HG03108 (cell line): ENCODE results near the gene LPA.

Experiments used
- ATAC-seq: cut with Tn5 transposase; IDR thresholded peaks from one replicate; pipeline ENCODE4 v1.9.1; 2021; ENCODE audit warnings: moderate library complexity; ENCODE audit not compliant: unreplicated experiment

The LPA gene

GRCh38 chr6:160519133-160519532, 144.9 kb downstream of the LPA start:
- no peak for ATAC-seq

DNA sequence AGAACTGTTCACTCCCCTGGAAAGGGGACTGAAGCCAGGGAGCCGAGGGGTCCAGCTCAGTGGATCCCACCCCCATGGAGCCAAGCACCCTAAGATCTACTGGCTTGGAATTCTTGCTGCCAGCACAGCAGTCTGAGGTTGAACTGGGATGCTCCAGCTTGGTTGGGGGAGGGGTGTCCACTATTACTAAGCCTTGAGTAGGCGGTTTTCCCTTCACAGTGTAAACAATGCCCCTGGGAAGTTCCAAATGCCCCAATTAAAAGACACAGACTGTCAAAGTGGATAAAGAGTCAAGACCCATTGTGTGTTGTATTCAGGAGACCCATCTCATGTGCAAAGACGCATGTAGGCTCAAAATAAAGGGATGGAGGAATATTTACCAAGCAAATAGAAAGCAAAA, 150.2 kb downstream of the LPA start:
- no peak for ATAC-seq

DNA sequence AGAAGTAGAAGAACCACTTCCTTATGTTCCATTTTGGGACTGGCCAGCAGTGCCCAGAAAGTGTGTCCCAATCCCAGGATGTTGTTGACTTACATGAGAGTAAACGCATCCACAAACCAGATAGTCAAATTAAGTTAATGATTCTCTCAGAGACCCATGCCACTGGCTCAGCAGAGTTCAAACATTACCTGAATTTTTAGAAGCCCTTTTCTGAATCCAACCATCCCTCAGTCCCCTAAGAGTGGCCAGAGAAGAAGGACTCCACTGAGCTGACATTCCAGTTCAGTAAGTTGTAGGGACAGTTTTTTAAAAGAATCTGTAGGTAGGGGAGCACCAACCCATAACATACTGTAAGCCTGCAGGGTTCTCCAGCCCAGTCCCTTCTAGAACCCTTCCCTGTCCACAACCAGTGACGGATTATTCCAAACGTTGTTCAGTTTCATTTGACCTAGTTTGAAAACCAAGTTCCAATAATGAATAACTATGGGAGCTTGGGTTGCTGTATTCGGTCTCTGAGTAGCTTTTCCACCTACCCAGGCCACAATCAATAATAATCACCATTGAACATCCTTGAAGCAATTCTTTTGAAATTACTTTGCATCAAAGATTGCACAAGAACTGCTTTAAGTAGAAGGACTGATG, 153.0 kb downstream of the LPA start:
- no peak for ATAC-seq

DNA sequence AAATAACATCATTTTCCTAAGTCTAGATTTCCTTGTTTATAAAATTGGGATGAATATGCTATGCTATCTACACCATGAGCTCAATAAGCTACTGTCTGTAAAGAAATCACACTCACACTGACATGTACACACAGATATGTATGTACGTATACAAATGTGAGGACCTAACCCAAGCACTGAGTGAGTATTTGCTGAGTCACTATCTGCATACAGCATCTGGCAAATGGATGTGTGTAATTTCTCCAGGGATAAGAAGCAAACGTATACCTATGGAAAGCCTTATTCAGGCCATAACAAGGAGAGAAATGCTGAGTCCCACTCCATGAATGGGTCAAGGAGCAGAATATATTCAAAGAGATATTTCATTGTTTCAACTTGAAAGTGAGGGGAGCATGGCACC, 153.9 kb downstream of the LPA start:
- ATAC-seq, result no peak

DNA sequence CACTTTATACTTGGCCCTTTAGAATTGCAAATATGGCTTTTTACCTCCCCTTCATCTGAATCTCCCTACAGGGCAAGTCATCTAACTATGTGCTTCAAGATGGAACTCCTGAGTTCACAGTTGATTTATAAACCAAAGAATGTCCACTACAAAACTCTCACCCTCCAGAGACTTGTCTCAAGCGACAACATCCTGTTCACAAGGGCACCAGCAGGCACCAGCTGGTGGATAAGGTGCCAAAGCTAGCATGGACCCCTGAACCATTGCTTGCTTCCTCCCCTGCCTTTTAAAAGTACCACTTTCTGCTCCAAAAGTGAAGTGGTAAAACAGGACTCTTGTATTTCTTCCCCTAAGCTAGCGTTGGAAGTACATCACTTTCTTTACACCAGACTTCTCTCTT, 154.5 kb downstream of the LPA start:
- ATAC-seq, result no peak

GRCh38 chr6:160508599-160508998, 155.5 kb downstream of the LPA start:
- ATAC-seq, result no peak

- ATAC-seq, result no peak
Measured at GRCh38 chr6:160507420-160507819, 156.7 kb downstream of the LPA start.

- no peak for ATAC-seq
Measured at GRCh38 chr6:160505970-160506369, 158.1 kb downstream of the LPA start.

GRCh38 chr6:160500639-160501038, 163.4 kb downstream of the LPA start:
- no peak for ATAC-seq

GRCh38 chr6:160494576-160494975, 169.5 kb downstream of the LPA start:
- ATAC-seq, result no peak

DNA sequence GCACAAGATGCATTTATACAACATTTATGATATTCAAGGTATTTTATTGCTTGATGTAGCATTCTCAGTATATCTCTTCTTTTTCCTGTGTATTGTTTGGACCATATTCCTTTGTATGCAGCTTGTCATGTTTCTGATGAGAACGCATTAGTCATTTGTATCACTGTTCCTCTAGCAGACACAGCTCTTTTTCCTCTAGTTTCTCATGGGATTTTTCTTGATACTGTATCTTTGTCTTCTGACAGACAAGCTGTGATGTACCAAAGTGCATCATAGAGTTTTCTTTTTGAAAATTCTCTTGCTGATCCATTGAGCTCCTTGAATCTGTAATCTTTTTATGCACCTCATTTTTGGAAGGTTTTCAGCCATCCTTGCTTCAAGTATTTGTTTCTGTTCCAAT, 175.0 kb downstream of the LPA start:
- ATAC-seq, result no peak

GRCh38 chr6:160487116-160487515, 177.0 kb downstream of the LPA start:
- ATAC-seq, result no peak
